IMR-90 (cell line): Measurements from ENCODE around the gene ITPKB. TPM values are rescaled to one million over a fixed set of nuclear protein-coding genes. Genes with fewer than 3 reads are reported as not detected.

Source experiments
- ATAC-seq: fragments of 200-7000 bp; cut with Tn5 transposase; 2 replicates; pipeline ENCODE4 v1.9.1; 2020; ENCODE audit warnings: low read depth, mild to moderate bottlenecking, moderate library complexity
- BruUV-seq: library from RNA; stranded (reverse); fragments of 400-500 nt; replicated peaks from 2 replicates; lab custom pipeline; 2021; lab: Mats Ljungman, UMichigan
- CTCF ChIA-PET: fragments of 300-600 bp; formaldehyde crosslinking; extraction: SDS; loops from one replicate; lab custom pipeline; 2021; ENCODE audit warnings: antibody characterized with exemption; lab: Yijun Ruan, JAX
- POLR2A ChIA-PET: fragments of 300-600 bp; sonication (Branson Sonifier 250); formaldehyde crosslinking; loops from one replicate; lab custom pipeline; 2022; ENCODE audit warnings: antibody characterized with exemption; ENCODE audit not compliant: unreplicated experiment; lab: Charles Lee
- DNase-seq: peaks from one replicate; pipeline ENCODE4 v3.0.0; 2013
- H2AFZ ChIP-seq: replicated peaks from 2 replicates; pipeline ENCODE3; 2013; ENCODE audit warnings: low read length, mild to moderate bottlenecking; ENCODE audit not compliant: poor library complexity
- H2AK5ac ChIP-seq: 2 replicates; pipeline ENCODE4 v1.6.1; 2013; ENCODE audit warnings: low read depth, low read length, inconsistent platforms
- H2AK9ac ChIP-seq: replicated peaks from 2 replicates; pipeline ENCODE3; 2013; ENCODE audit warnings: mild to moderate bottlenecking, low read depth, low read length, moderate library complexity; ENCODE audit not compliant: poor library complexity
- H2BK120ac ChIP-seq: 2 replicates; pipeline ENCODE4 v1.6.1; 2013; ENCODE audit warnings: low read depth, low read length, inconsistent platforms
- H2BK15ac ChIP-seq: 3 replicates; pipeline ENCODE4 v1.6.1; 2013; ENCODE audit warnings: low read depth, low read length, inconsistent platforms
- H2BK20ac ChIP-seq: 2 replicates; pipeline ENCODE4 v1.6.1; 2013; ENCODE audit warnings: low read depth, mild to moderate bottlenecking, inconsistent platforms, low read length, moderate library complexity
- H2BK5ac ChIP-seq: 2 replicates; pipeline ENCODE4 v1.6.1; 2013; ENCODE audit warnings: mild to moderate bottlenecking, low read depth, low read length, inconsistent platforms; ENCODE audit not compliant: poor library complexity, severe bottlenecking
- H3K14ac ChIP-seq: replicated peaks from 2 replicates; pipeline ENCODE4 v1.6.1; 2013; ENCODE audit warnings: low read depth, low read length, inconsistent platforms
- H3K18ac ChIP-seq: 2 replicates; pipeline ENCODE4 v1.6.1; 2013; ENCODE audit warnings: low read depth, low read length, control low read depth
- H3K23ac ChIP-seq: 2 replicates; pipeline ENCODE4 v1.6.1; 2013; ENCODE audit warnings: low read depth, low read length, inconsistent platforms
- H3K27ac ChIP-seq: 2 replicates; pipeline ENCODE4 v1.5.1; 2013; ENCODE audit warnings: mild to moderate bottlenecking, control low read depth, low read length; ENCODE audit not compliant: insufficient read depth
- H3K27me3 ChIP-seq: 2 replicates; pipeline ENCODE4 v1.6.1; 2013; ENCODE audit warnings: low read length; ENCODE audit not compliant: control insufficient read depth, insufficient read depth
- H3K36me3 ChIP-seq: 2 replicates; pipeline ENCODE4 v1.6.1; 2013; ENCODE audit warnings: low read length, mixed read lengths; ENCODE audit not compliant: control insufficient read depth, insufficient read depth
- H3K4ac ChIP-seq: 2 replicates; pipeline ENCODE4 v1.6.1; 2013; ENCODE audit warnings: low read depth, low read length, inconsistent platforms
- H3K4me1 ChIP-seq: 2 replicates; pipeline ENCODE4 v1.6.1; 2013; ENCODE audit warnings: low read length, mixed read lengths; ENCODE audit not compliant: control insufficient read depth, insufficient read depth
- H3K4me2 ChIP-seq: 2 replicates; pipeline ENCODE4 v1.6.1; 2013; ENCODE audit warnings: low read depth, mild to moderate bottlenecking, control low read depth, low read length, moderate library complexity
- H3K4me3 ChIP-seq: 2 replicates; pipeline ENCODE4 v1.5.1; 2013; ENCODE audit warnings: low read depth, mild to moderate bottlenecking, control low read depth, low read length, moderate library complexity; ENCODE audit not compliant: insufficient read depth
- H3K56ac ChIP-seq: 2 replicates; pipeline ENCODE4 v1.6.1; 2013; ENCODE audit warnings: low read length, inconsistent platforms; ENCODE audit not compliant: insufficient read depth; ENCODE audit errors: extremely low read depth
- H3K79me1 ChIP-seq, 2 experiments: 2 replicates each; pipeline ENCODE4 v1.6.1; 2013; ENCODE audit warnings: low read length in 2 of 2, inconsistent platforms in 1 of 2, low read depth in 1 of 2
- H3K9ac ChIP-seq: 2 replicates; pipeline ENCODE4 v1.6.1; 2013; ENCODE audit warnings: low read depth, low read length, control low read depth
- H3K9me1 ChIP-seq: 2 replicates; pipeline ENCODE4 v1.6.1; 2013; ENCODE audit warnings: low read length, inconsistent platforms; ENCODE audit not compliant: insufficient read depth
- H3K9me3 ChIP-seq: 2 replicates; pipeline ENCODE4 v1.6.1; 2013; ENCODE audit warnings: low read length; ENCODE audit not compliant: control insufficient read depth, insufficient read depth
- H4K20me1 ChIP-seq: 2 replicates; pipeline ENCODE4 v1.6.1; 2013; ENCODE audit warnings: low read length, inconsistent platforms; ENCODE audit not compliant: insufficient read depth
- H4K5ac ChIP-seq: 2 replicates; pipeline ENCODE4 v1.6.1; 2013; ENCODE audit warnings: mild to moderate bottlenecking, low read depth, low read length, control low read depth
- H4K8ac ChIP-seq, 2 experiments: 2 replicates each; pipeline ENCODE4 v1.6.1; 2013; ENCODE audit warnings: low read depth in 2 of 2, low read length in 2 of 2, control low read depth in 1 of 2, inconsistent platforms in 1 of 2
- H4K91ac ChIP-seq: 2 replicates; pipeline ENCODE4 v1.6.1; 2013; ENCODE audit warnings: low read depth, low read length, inconsistent platforms; ENCODE audit not compliant: insufficient read depth
- BHLHE40 ChIP-seq: fragments of 150-350 bp; IDR thresholded peaks from 2 replicates; pipeline ENCODE4 v1.6.1; 2016; ENCODE audit warnings: mild to moderate bottlenecking, low read depth, low read length
- CEBPB ChIP-seq: IDR thresholded peaks from 2 replicates; pipeline ENCODE4 v1.6.1; 2012; ENCODE audit warnings: low read depth, low read length, improper control_type of control experiment
- CHD1 ChIP-seq: IDR thresholded peaks from 2 replicates; pipeline ENCODE4 v1.6.1; 2012; ENCODE audit warnings: low read depth, low read length, improper control_type of control experiment
- FOS ChIP-seq: fragments of 150-350 bp; IDR thresholded peaks from 2 replicates; pipeline ENCODE4 v1.6.1; 2016; ENCODE audit warnings: low read depth, low read length
- MAFK ChIP-seq: IDR thresholded peaks from 2 replicates; pipeline ENCODE4 v1.6.1; 2012; ENCODE audit warnings: low read depth, low read length, improper control_type of control experiment
- MAZ ChIP-seq: IDR thresholded peaks from 2 replicates; pipeline ENCODE4 v1.6.1; 2012; ENCODE audit warnings: low read depth, mild to moderate bottlenecking, low read length, improper control_type of control experiment, moderate library complexity, borderline replicate concordance
- MXI1 ChIP-seq: IDR thresholded peaks from 2 replicates; pipeline ENCODE4 v1.6.1; 2012; ENCODE audit warnings: low read depth, mild to moderate bottlenecking, low read length, moderate library complexity, borderline replicate concordance
- NFE2L2 ChIP-seq: fragments of 150-350 bp; IDR thresholded peaks from 2 replicates; pipeline ENCODE4 v1.6.1; 2016; ENCODE audit warnings: low read depth, mild to moderate bottlenecking, low read length
- POLR2A ChIP-seq: IDR thresholded peaks from 2 replicates; pipeline ENCODE4 v1.6.1; 2012; ENCODE audit warnings: mild to moderate bottlenecking, low read depth, low read length
- RAD21 ChIP-seq: IDR thresholded peaks from 2 replicates; pipeline ENCODE4 v1.6.1; 2012; ENCODE audit warnings: low read length, improper control_type of control experiment
- RCOR1 ChIP-seq: IDR thresholded peaks from 2 replicates; pipeline ENCODE4 v1.6.1; 2012; ENCODE audit warnings: mild to moderate bottlenecking, low read length, improper control_type of control experiment; ENCODE audit not compliant: insufficient replicate concordance
- RFX5 ChIP-seq: IDR thresholded peaks from 2 replicates; pipeline ENCODE4 v1.8.0; 2012; ENCODE audit warnings: low read depth, mild to moderate bottlenecking, low read length, moderate library complexity
- SMC3 ChIP-seq: fragments of 150-350 bp; IDR thresholded peaks from 2 replicates; pipeline ENCODE4 v1.6.1; 2016; ENCODE audit warnings: low read depth, mild to moderate bottlenecking, antibody characterized with exemption, low read length, moderate library complexity
- WGBS, 2 experiments: methylation state at CpG; one replicate each; pipeline versions ENCODE4 v1.1.5 to v1.1.7; 2013; ENCODE audit warnings: missing lambda C conversion rate in 2 of 2; ENCODE audit not compliant: insufficient read length in 1 of 2; ENCODE audit errors: extremely low coverage in 2 of 2; 5-methylcytosine and 5-hydroxymethylcytosine counted together
- dilution Hi-C: fragments of 300-500 bp; cut with HindIII; formaldehyde crosslinking; loops from one replicate; pipeline ENCODE4 v1.14.3; 2018; ENCODE audit warnings: low sequenced_read_pairs; ENCODE audit not compliant: unreplicated experiment
- in situ Hi-C: fragments of 300-500 bp; cut with MboI; formaldehyde crosslinking; loops from 3 replicates; pipeline ENCODE4 v1.14.3; 2019; ENCODE audit warnings: low sequenced_read_pairs, inconsistent platforms, mixed read lengths
- intact Hi-C: fragments of 100-400 bp; cut with micrococcal nuclease; formaldehyde crosslinking; loops from 2 replicates; pipeline ENCODE4 v1.10.0; 2022
- polyA plus RNA-seq, 3 experiments: library from polyadenylated mRNA; depleted of rRNA; stranded (reverse); fragments of >200 nt; gene quantifications; 2 replicates each; pipeline ENCODE4 v1.2.3, GENCODE V29; 2012; ENCODE audit warnings: low replicate concordance in 1 of 3
- total RNA-seq: library from RNA; depleted of rRNA; stranded (reverse); fragments of >200 nt; gene quantifications from 2 replicates; pipeline ENCODE4 v1.2.3, GENCODE V29; 2012
- TF ChIP-seq, protein P1 (sequence below): fragments of 150-350 bp; IDR thresholded peaks from 2 replicates; pipeline ENCODE4 v1.6.1; 2016; ENCODE audit warnings: low read depth, mild to moderate bottlenecking, low read length, moderate library complexity, borderline replicate concordance
- TF ChIP-seq, protein P2 (sequence below): fragments of 150-350 bp; IDR thresholded peaks from 2 replicates; pipeline ENCODE4 v1.6.1; 2017; ENCODE audit warnings: mild to moderate bottlenecking, antibody characterized with exemption, low read length, low read depth
- TF ChIP-seq, protein P3 (sequence below): conservative IDR thresholded peaks from 2 replicates; pipeline ENCODE4 v1.5.1; 2012; ENCODE audit warnings: mild to moderate bottlenecking, low read depth, low read length, improper control_type of control experiment

The ITPKB gene
- total and polyA plus RNA-seq, 2 of the 4 experiments (the other 2 are of a cell fraction), result 0.72 to 1.4 TPM

DNA sequence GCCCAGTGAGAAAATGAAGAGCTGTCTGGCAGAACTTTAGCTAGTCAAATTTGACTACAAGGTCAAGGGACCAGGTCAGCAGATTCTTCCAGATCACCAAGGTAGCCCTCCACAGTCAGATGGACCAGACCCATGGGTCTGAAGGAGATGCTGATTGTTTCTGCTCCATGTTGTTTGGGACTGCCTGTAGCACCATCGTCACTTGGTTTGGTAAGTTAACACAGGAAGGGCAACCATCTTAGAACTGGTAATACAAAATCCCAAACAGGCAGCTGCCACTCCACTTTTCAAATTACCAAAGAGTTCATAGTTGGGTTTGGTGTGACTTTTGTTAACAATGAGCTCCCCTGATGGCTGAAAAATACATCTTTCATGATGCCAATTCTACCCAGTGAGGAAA, 9.0 kb downstream of the ITPKB start:
- CTCF ChIA-PET, result no interaction called here
- no peak for DNase-seq
- no CpG with 5 or more reads among the region's 1 CpG for WGBS, 2 experiments

More for the DNA sequence above, 9.0 kb downstream of the ITPKB start:
- no peak for ATAC-seq
- H3K23ac ChIP-seq, result no peak overlapping the region
- intact Hi-C loops, result no loop called here
- dilution Hi-C loops, result no loop called here
- H4K20me1 ChIP-seq, result no peaks in the 10 kb centered on the region; the same call in 1 of the 2 replicates
- H2AFZ ChIP-seq, result no peak overlapping the region
- H2BK120ac ChIP-seq, result no peak overlapping the region
- H3K9me3 ChIP-seq, result no peaks in the 10 kb centered on the region
- H3K36me3 ChIP-seq, result 0 out of 2 replicates have a peak, but pooled peaks cover 1% of the 10 kb centered on the region
- no peak overlapping the region for H4K5ac ChIP-seq
- no peak for TF ChIP-seq BHLHE40
- TF ChIP-seq POLR2A, result no peak
- TF ChIP-seq RAD21, result no peak
- no peak for TF ChIP-seq SMC3
- no peak for TF ChIP-seq MXI1
- TF ChIP-seq, protein P1, sequence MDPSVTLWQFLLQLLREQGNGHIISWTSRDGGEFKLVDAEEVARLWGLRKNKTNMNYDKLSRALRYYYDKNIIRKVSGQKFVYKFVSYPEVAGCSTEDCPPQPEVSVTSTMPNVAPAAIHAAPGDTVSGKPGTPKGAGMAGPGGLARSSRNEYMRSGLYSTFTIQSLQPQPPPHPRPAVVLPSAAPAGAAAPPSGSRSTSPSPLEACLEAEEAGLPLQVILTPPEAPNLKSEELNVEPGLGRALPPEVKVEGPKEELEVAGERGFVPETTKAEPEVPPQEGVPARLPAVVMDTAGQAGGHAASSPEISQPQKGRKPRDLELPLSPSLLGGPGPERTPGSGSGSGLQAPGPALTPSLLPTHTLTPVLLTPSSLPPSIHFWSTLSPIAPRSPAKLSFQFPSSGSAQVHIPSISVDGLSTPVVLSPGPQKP, result no peak
- no peak for TF ChIP-seq RFX5
- TF ChIP-seq NFE2L2, result no peak
- no peak for TF ChIP-seq FOS
- TF ChIP-seq, protein P2, sequence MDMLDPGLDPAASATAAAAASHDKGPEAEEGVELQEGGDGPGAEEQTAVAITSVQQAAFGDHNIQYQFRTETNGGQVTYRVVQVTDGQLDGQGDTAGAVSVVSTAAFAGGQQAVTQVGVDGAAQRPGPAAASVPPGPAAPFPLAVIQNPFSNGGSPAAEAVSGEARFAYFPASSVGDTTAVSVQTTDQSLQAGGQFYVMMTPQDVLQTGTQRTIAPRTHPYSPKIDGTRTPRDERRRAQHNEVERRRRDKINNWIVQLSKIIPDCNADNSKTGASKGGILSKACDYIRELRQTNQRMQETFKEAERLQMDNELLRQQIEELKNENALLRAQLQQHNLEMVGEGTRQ, result no peak
- no peak for TF ChIP-seq CEBPB
- no peak for TF ChIP-seq RCOR1
- TF ChIP-seq MAZ, result no peak
- TF ChIP-seq CHD1, result no peak
- no peak for TF ChIP-seq MAFK
- TF ChIP-seq, protein P3, sequence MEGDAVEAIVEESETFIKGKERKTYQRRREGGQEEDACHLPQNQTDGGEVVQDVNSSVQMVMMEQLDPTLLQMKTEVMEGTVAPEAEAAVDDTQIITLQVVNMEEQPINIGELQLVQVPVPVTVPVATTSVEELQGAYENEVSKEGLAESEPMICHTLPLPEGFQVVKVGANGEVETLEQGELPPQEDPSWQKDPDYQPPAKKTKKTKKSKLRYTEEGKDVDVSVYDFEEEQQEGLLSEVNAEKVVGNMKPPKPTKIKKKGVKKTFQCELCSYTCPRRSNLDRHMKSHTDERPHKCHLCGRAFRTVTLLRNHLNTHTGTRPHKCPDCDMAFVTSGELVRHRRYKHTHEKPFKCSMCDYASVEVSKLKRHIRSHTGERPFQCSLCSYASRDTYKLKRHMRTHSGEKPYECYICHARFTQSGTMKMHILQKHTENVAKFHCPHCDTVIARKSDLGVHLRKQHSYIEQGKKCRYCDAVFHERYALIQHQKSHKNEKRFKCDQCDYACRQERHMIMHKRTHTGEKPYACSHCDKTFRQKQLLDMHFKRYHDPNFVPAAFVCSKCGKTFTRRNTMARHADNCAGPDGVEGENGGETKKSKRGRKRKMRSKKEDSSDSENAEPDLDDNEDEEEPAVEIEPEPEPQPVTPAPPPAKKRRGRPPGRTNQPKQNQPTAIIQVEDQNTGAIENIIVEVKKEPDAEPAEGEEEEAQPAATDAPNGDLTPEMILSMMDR, result no peak
- H3K14ac ChIP-seq, result no peak overlapping the region
- H3K27ac ChIP-seq, result no peak overlapping the region
- no peak overlapping the region for H3K4ac ChIP-seq
- H2BK5ac ChIP-seq, result no peak overlapping the region
- in situ Hi-C loops, result loop anchor here (10.0 kb wide), 1 partner anchor 95 kb away; no protein-coding TSS in a partner anchor
- no peak overlapping the region for H3K9ac ChIP-seq
- no peaks in the 10 kb centered on the region; a peak in 1 of 4 replicates for H3K79me1 ChIP-seq
- H2AK9ac ChIP-seq, result no peak overlapping the region
- H3K9me1 ChIP-seq, result no peaks in the 10 kb centered on the region
- no peak overlapping the region for H4K91ac ChIP-seq
- H3K27me3 ChIP-seq, result no peaks in the 10 kb centered on the region
- no peak overlapping the region for H3K18ac ChIP-seq
- no peak overlapping the region for H3K4me2 ChIP-seq
- H2BK20ac ChIP-seq, result no peak overlapping the region
- H3K4me1 ChIP-seq, result peaks cover 2% of the 10 kb centered on the region; the same call in 1 of the 2 replicates
- POLR2A ChIA-PET, result no interaction called here
- no peak overlapping the region for H3K56ac ChIP-seq
- H4K8ac ChIP-seq, result no peak overlapping the region
- H2AK5ac ChIP-seq, result no peak overlapping the region
- H2BK15ac ChIP-seq, result no peak overlapping the region
- no peak overlapping the region for H3K4me3 ChIP-seq
- BruUV-seq, result no TSS peak
